Mesenchymal stem cell (in vitro differentiated cells and primary cell): ENCODE measurements around the gene PIPOX.

Experiments
- DNase-seq: peaks from one replicate; pipeline ENCODE4 v3.0.0-alpha.2; 2013
- H2AFZ ChIP-seq: one replicate; pipeline ENCODE4 v1.6.1; 2013; ENCODE audit warnings: low read depth, mild to moderate bottlenecking, control low read depth, inconsistent platforms, low read length, moderate library complexity
- H2AK5ac ChIP-seq: 2 replicates; pipeline ENCODE4 v1.6.1; 2013; ENCODE audit warnings: low read length, moderate library complexity, mild to moderate bottlenecking, inconsistent platforms; ENCODE audit not compliant: severe bottlenecking
- H2BK120ac ChIP-seq: one replicate; pipeline ENCODE4 v1.6.1; 2013; ENCODE audit warnings: low read depth, mild to moderate bottlenecking, inconsistent platforms, low read length, moderate library complexity
- H2BK12ac ChIP-seq, 2 experiments: one replicate each; pipeline ENCODE4 v1.6.1; 2013; ENCODE audit warnings: inconsistent platforms in 2 of 2, low read length in 2 of 2, mild to moderate bottlenecking in 2 of 2, moderate library complexity in 2 of 2, control low read depth in 1 of 2
- H2BK15ac ChIP-seq: one replicate; pipeline ENCODE4 v1.6.1; 2013; ENCODE audit warnings: mild to moderate bottlenecking, low read depth, inconsistent platforms; ENCODE audit not compliant: poor library complexity, severe bottlenecking
- H2BK5ac ChIP-seq: 2 replicates; pipeline ENCODE4 v1.6.1; 2013; ENCODE audit warnings: low read depth, mild to moderate bottlenecking, low read length, control low read depth, inconsistent platforms; ENCODE audit not compliant: poor library complexity, severe bottlenecking
- H3K14ac ChIP-seq, 2 experiments: one replicate each; pipeline ENCODE4 v1.6.1; 2013; ENCODE audit warnings: inconsistent platforms in 2 of 2, low read length in 2 of 2, control low read depth in 1 of 2, mild to moderate bottlenecking in 1 of 2, moderate library complexity in 1 of 2
- H3K18ac ChIP-seq, 2 experiments: one replicate each; pipeline ENCODE4 v1.6.1; 2013; ENCODE audit warnings: inconsistent platforms in 2 of 2, low read length in 2 of 2, control low read depth in 1 of 2, low read depth in 1 of 2, mild to moderate bottlenecking in 1 of 2
- H3K23ac ChIP-seq, 2 experiments: one replicate each; pipeline ENCODE4 v1.6.1; 2013; ENCODE audit warnings: inconsistent platforms in 2 of 2, low read length in 2 of 2, mild to moderate bottlenecking in 2 of 2, moderate library complexity in 2 of 2, control low read depth in 1 of 2
- H3K27ac ChIP-seq: 2 replicates; pipeline ENCODE4 v1.5.1; 2013; ENCODE audit warnings: mild to moderate bottlenecking, moderate library complexity, low read length, control low read depth, inconsistent platforms; ENCODE audit not compliant: poor library complexity, severe bottlenecking
- H3K27me3 ChIP-seq, 2 experiments: 2 replicates each; pipeline versions ENCODE4 v1.6.1 to v1.7.0; 2013; ENCODE audit warnings: low read length in 2 of 2, mild to moderate bottlenecking in 2 of 2, moderate library complexity in 2 of 2, control low read depth in 1 of 2, inconsistent platforms in 1 of 2; ENCODE audit not compliant: control insufficient read depth in 1 of 2, insufficient read depth in 1 of 2
- H3K36me3 ChIP-seq, 2 experiments: 2 replicates each; pipeline versions ENCODE4 v1.6.1 to v1.7.0; 2013; ENCODE audit warnings: low read length in 2 of 2, control low read depth in 1 of 2, inconsistent platforms in 1 of 2, low read depth in 1 of 2, mild to moderate bottlenecking in 1 of 2; ENCODE audit not compliant: insufficient read depth in 2 of 2, control insufficient read depth in 1 of 2
- H3K4ac ChIP-seq, 2 experiments: one replicate each; pipeline ENCODE4 v1.6.1; 2013; ENCODE audit warnings: inconsistent platforms in 2 of 2, low read length in 2 of 2, mild to moderate bottlenecking in 2 of 2, moderate library complexity in 2 of 2, control low read depth in 1 of 2, low read depth in 1 of 2
- H3K4me1 ChIP-seq: 2 replicates; pipeline ENCODE4 v1.6.1; 2013; ENCODE audit warnings: low read depth, low read length, control low read depth; ENCODE audit not compliant: control insufficient read depth, insufficient read depth
- H3K4me2 ChIP-seq: 2 replicates; pipeline ENCODE4 v1.6.1; 2013; ENCODE audit warnings: low read length, mild to moderate bottlenecking, inconsistent platforms; ENCODE audit not compliant: poor library complexity, severe bottlenecking
- H3K4me3 ChIP-seq, 2 experiments: 2 replicates each; pipeline versions ENCODE4 v1.5.1 to v1.7.0; 2013; ENCODE audit warnings: low read length in 2 of 2, mild to moderate bottlenecking in 2 of 2, control low read depth in 1 of 2, low read depth in 1 of 2; ENCODE audit not compliant: insufficient read depth in 1 of 2
- H3K79me1 ChIP-seq: replicated peaks from 2 replicates; pipeline ENCODE4 v1.6.1; 2013; ENCODE audit warnings: mild to moderate bottlenecking, control low read depth, low read length, inconsistent platforms; ENCODE audit not compliant: poor library complexity, severe bottlenecking
- H3K9ac ChIP-seq: 2 replicates; pipeline ENCODE4 v1.7.0; 2013; ENCODE audit warnings: mild to moderate bottlenecking, low read length, moderate library complexity
- H3K9me3 ChIP-seq: 2 replicates; pipeline ENCODE4 v1.7.0; 2013; ENCODE audit warnings: mild to moderate bottlenecking, low read length; ENCODE audit not compliant: control insufficient read depth
- H4K8ac ChIP-seq: one replicate; pipeline ENCODE4 v1.6.1; 2013; ENCODE audit warnings: inconsistent platforms, mild to moderate bottlenecking, low read length, moderate library complexity
- H4K91ac ChIP-seq: one replicate; pipeline ENCODE4 v1.6.1; 2013; ENCODE audit warnings: mild to moderate bottlenecking, low read length, inconsistent platforms
- WGBS: methylation state at CpG from one replicate; pipeline ENCODE4 v1.1.7; 2013; ENCODE audit warnings: mixed read lengths; 5-methylcytosine and 5-hydroxymethylcytosine counted together

Gene PIPOX

GRCh38 chr17:29079887-29080286, 36.9 kb downstream of the PIPOX start:
- H4K8ac ChIP-seq = no peak overlapping the region
- 92% methylated on average over 33 of the region's 33 CpGs for whole genome bisulfite sequencing
- H2AK5ac ChIP-seq = no peak overlapping the region
- no peak overlapping the region for H3K4me3 ChIP-seq
- H3K4me1 ChIP-seq = peaks cover 24% of the 10 kb centered on the region
- no peak for DNase-seq
- no peaks in the 10 kb centered on the region for H3K9me3 ChIP-seq
- H4K91ac ChIP-seq = no peak overlapping the region
- H2BK12ac ChIP-seq = no peak overlapping the region
- H3K27me3 ChIP-seq = peaks cover 0 to 4% of the 10 kb centered on the region in 2 experiments
- no peak overlapping the region for H2BK120ac ChIP-seq
- H3K14ac ChIP-seq = no peak overlapping the region
- no peak overlapping the region for H3K9ac ChIP-seq
- no peak overlapping the region for H3K23ac ChIP-seq
- no peaks in the 10 kb centered on the region for H3K79me1 ChIP-seq
- no peak overlapping the region for H3K4ac ChIP-seq
- H3K36me3 ChIP-seq = peaks cover 77 to 79% of the 10 kb centered on the region in 2 experiments
- no peak overlapping the region for H3K27ac ChIP-seq
- no peak overlapping the region for H3K4me2 ChIP-seq
- H3K18ac ChIP-seq = no peak overlapping the region
- H2AFZ ChIP-seq = no peak overlapping the region
- H2BK5ac ChIP-seq = no peak overlapping the region
- no peak overlapping the region for H2BK15ac ChIP-seq

DNA sequence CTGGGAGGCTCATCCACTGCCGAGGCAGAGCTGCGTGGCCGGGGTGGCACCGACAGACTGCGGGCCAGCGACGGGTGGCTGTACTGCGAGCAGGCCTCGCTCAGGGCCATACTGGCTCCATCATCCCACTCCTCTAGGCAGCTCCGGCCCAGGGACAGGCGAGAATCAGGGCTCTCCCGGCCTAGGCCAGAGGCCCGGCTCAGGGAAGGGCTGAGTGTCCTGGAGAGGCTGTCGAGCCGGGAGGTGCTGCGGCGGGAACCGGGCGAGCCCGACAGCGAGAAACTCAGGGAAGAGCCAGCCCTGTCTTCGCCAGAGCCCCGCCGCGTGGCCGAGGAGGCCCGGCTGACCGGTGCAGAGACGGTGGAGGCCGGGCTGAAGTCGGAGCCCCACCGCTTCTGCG, 37.4 kb downstream of the PIPOX start:
- peaks cover 28% of the 10 kb centered on the region for H3K4me1 ChIP-seq
- 98% methylated on average over 33 of the region's 33 CpGs for WGBS
- H2AK5ac ChIP-seq = no peak overlapping the region
- peaks cover 0 to under 1% of the 10 kb centered on the region in 2 experiments for H3K27me3 ChIP-seq
- peaks cover 78 to 83% of the 10 kb centered on the region in 2 experiments for H3K36me3 ChIP-seq
- H3K18ac ChIP-seq = no peak overlapping the region
- H3K27ac ChIP-seq = no peak overlapping the region
- H3K4ac ChIP-seq = no peak overlapping the region
- H3K9me3 ChIP-seq = no peaks in the 10 kb centered on the region
- no peak overlapping the region for H2BK15ac ChIP-seq
- H4K91ac ChIP-seq = no peak overlapping the region
- no peak overlapping the region for H3K23ac ChIP-seq
- H2BK120ac ChIP-seq = no peak overlapping the region
- H3K79me1 ChIP-seq = no peaks in the 10 kb centered on the region
- H3K9ac ChIP-seq = no peak overlapping the region
- no peak overlapping the region for H2BK5ac ChIP-seq
- no peak overlapping the region for H4K8ac ChIP-seq
- no peak overlapping the region for H3K4me3 ChIP-seq
- H3K14ac ChIP-seq = no peak overlapping the region
- no peak overlapping the region for H3K4me2 ChIP-seq
- no peak for DNase-seq
- H2AFZ ChIP-seq = no peak overlapping the region
- no peak overlapping the region for H2BK12ac ChIP-seq

- Histone ChIP-seq H3K4me3 (no peak overlapping the region), H3K4me2 (no peak overlapping the region), H4K91ac (no peak overlapping the region), H2BK12ac (no peak overlapping the region), H3K23ac (no peak overlapping the region), H3K27ac (no peak overlapping the region), H3K9ac (no peak overlapping the region), H4K8ac (no peak overlapping the region), H2BK120ac (no peak overlapping the region), H3K4ac (no peak overlapping the region), H3K14ac (no peak overlapping the region), H3K79me1 (no peaks in the 10 kb centered on the region), H2BK15ac (no peak overlapping the region), H3K18ac (no peak overlapping the region), H3K36me3 (peaks cover 79 to 90% of the 10 kb centered on the region in 2 experiments), H3K27me3 (no peaks in the 10 kb centered on the region), H2AK5ac (no peak overlapping the region), H3K9me3 (no peaks in the 10 kb centered on the region), H3K4me1 (peaks cover 32% of the 10 kb centered on the region), H2BK5ac (no peak overlapping the region), H2AFZ (no peak overlapping the region)
- no peak for DNase-seq
- WGBS = 89% methylated on average over 12 of the region's 14 CpGs
Measured at GRCh38 chr17:29080965-29081364, 38.0 kb downstream of the PIPOX start.

- no peak overlapping the region for H2BK120ac ChIP-seq
- no peaks in the 10 kb centered on the region for H3K27me3 ChIP-seq
- H2BK12ac ChIP-seq = no peak overlapping the region
- no peak overlapping the region for H2AK5ac ChIP-seq
- DNase-seq = peak; percentile 12
- H3K4ac ChIP-seq = no peak overlapping the region
- H3K27ac ChIP-seq = no peak overlapping the region
- H3K4me1 ChIP-seq = peaks cover 19% of the 10 kb centered on the region
- no peak overlapping the region for H2AFZ ChIP-seq
- H3K9me3 ChIP-seq = no peaks in the 10 kb centered on the region
- H3K4me2 ChIP-seq = no peak overlapping the region
- no peak overlapping the region for H2BK5ac ChIP-seq
- no peaks in the 10 kb centered on the region for H3K79me1 ChIP-seq
- 60% methylated on average over 21 of the region's 21 CpGs for WGBS
- peaks cover 82 to 93% of the 10 kb centered on the region in 2 experiments for H3K36me3 ChIP-seq
- H3K18ac ChIP-seq = no peak overlapping the region
- no peak overlapping the region for H3K9ac ChIP-seq
- H3K4me3 ChIP-seq = no peak overlapping the region
- H4K8ac ChIP-seq = no peak overlapping the region
- H3K14ac ChIP-seq = no peak overlapping the region
- no peak overlapping the region for H4K91ac ChIP-seq
- no peak overlapping the region for H3K23ac ChIP-seq
- H2BK15ac ChIP-seq = no peak overlapping the region
Measured at GRCh38 chr17:29084541-29085146, 41.7 kb downstream of the PIPOX start.
